Keratinocyte (primary cell): Measurements from ENCODE around the gene AGPAT3. TPM values are rescaled to one million over a fixed set of nuclear protein-coding genes. Genes with fewer than 3 reads are reported as not detected.

ENCODE experiments used
- DNase-seq: peaks from one replicate; pipeline ENCODE4 v3.0.0-alpha.2; 2011; ENCODE audit warnings: low read depth, missing footprints, low spot score
- FAIRE-seq: peaks from 2 replicates; lab custom pipeline; 2011; peaks lifted over from hg19 to GRCh38; lab: Jason Lieb, UNC
- H2AFZ ChIP-seq: 2 replicates; pipeline ENCODE4 v1.6.0; 2012; ENCODE audit warnings: low read length, control low read depth, inconsistent platforms; ENCODE audit not compliant: control insufficient read depth
- H3K27ac ChIP-seq: 2 replicates; pipeline ENCODE4 v1.5.1; 2011; ENCODE audit warnings: low read length; ENCODE audit not compliant: control insufficient read depth, insufficient read depth
- H3K27me3 ChIP-seq: 3 replicates; pipeline ENCODE4 v1.6.0; 2011; ENCODE audit warnings: low read length; ENCODE audit not compliant: control insufficient read depth, insufficient read depth; ENCODE audit errors: extremely low read depth
- H3K36me3 ChIP-seq, 2 experiments: 2 replicates in 1 of 2; 3 replicates in 1 of 2; pipeline ENCODE4 v1.5.1; 2011; ENCODE audit warnings: low read length in 2 of 2, mild to moderate bottlenecking in 1 of 2; ENCODE audit not compliant: control insufficient read depth in 2 of 2, insufficient read depth in 2 of 2; ENCODE audit errors: extremely low read depth in 1 of 2
- H3K4me1 ChIP-seq: 3 replicates; pipeline ENCODE4 v1.5.1; 2011; ENCODE audit warnings: low read length; ENCODE audit not compliant: control insufficient read depth, insufficient read depth; ENCODE audit errors: extremely low read depth
- H3K4me2 ChIP-seq: 3 replicates; pipeline ENCODE4 v1.6.0; 2011; ENCODE audit warnings: low read depth, low read length; ENCODE audit not compliant: control insufficient read depth, insufficient read depth; ENCODE audit errors: extremely low read depth
- H3K4me3 ChIP-seq, 3 experiments: fragments of 200-600 bp in 1 of 3; sonication (generic) in 1 of 3; 2 replicates in 2 of 3; 3 replicates in 1 of 3; pipeline ENCODE4 v1.5.1; 2011 to 2016; ENCODE audit warnings: low read length in 3 of 3, mild to moderate bottlenecking in 3 of 3, control low read depth in 2 of 3, inconsistent platforms in 1 of 3, low read depth in 1 of 3, mixed read lengths in 1 of 3, mixed run types in 1 of 3, moderate library complexity in 1 of 3; ENCODE audit not compliant: control insufficient read depth in 2 of 3, insufficient read depth in 2 of 3; ENCODE audit errors: extremely low read depth in 1 of 3
- H3K79me2 ChIP-seq: 2 replicates; pipeline ENCODE4 v1.6.0; 2012; ENCODE audit warnings: low read length; ENCODE audit not compliant: control insufficient read depth, insufficient read depth
- H3K9ac ChIP-seq: 3 replicates; pipeline ENCODE4 v1.6.0; 2011; ENCODE audit warnings: low read length; ENCODE audit not compliant: control insufficient read depth, insufficient read depth; ENCODE audit errors: extremely low read depth
- H3K9me1 ChIP-seq: 3 replicates; pipeline ENCODE4 v1.6.0; 2011; ENCODE audit warnings: low read length; ENCODE audit not compliant: control insufficient read depth, insufficient read depth; ENCODE audit errors: extremely low read depth
- H3K9me3 ChIP-seq: 2 replicates; pipeline ENCODE4 v1.5.1; 2012; ENCODE audit warnings: low read depth, low read length; ENCODE audit not compliant: control insufficient read depth
- H4K20me1 ChIP-seq: 3 replicates; pipeline ENCODE4 v1.6.0; 2011; ENCODE audit warnings: low read length; ENCODE audit not compliant: control insufficient read depth, insufficient read depth; ENCODE audit errors: extremely low read depth
- EZH2 ChIP-seq: IDR thresholded peaks from one replicate; pipeline ENCODE4 v1.6.1; 2012; ENCODE audit warnings: inconsistent platforms, mild to moderate bottlenecking, low read length, moderate library complexity
- dilution Hi-C: fragments of 300-500 bp; cut with MboI; formaldehyde crosslinking; loops from one replicate; pipeline ENCODE4 v1.7.0; 2020; ENCODE audit warnings: low sequenced_read_pairs; ENCODE audit not compliant: extremely low pct_ligation_motif_present
- polyA plus RNA-seq, 5 experiments: library from polyadenylated mRNA; depleted of rRNA in 3 of 5; stranded (reverse) in 3 of 5; stranded (forward) in 1 of 5; unstranded in 1 of 5; fragments of >200 nt; gene quantifications; 1 replicate in 1 of 5; 2 replicates in 3 of 5; 3 replicates in 1 of 5; pipeline versions ENCODE4 v1.2.1 to v1.2.3, GENCODE V29; 2011 to 2012; ENCODE audit warnings: missing spikeins in 2 of 5, low read depth in 1 of 5, low replicate concordance in 1 of 5
- TF ChIP-seq, protein P1 (sequence below), 3 experiments: IDR thresholded peaks in 1 of 3; conservative IDR thresholded peaks in 1 of 3; optimal IDR thresholded peaks in 1 of 3; 2 replicates in 2 of 3; 3 replicates in 1 of 3; pipeline versions ENCODE3 to v1.5.1; 2011; ENCODE audit warnings: low read length in 3 of 3, mild to moderate bottlenecking in 3 of 3, moderate library complexity in 2 of 3, control low read depth in 1 of 3, inconsistent platforms in 1 of 3; ENCODE audit not compliant: insufficient read depth in 2 of 3; ENCODE audit errors: extremely low read depth in 1 of 3

The AGPAT3 gene
- polyA plus RNA-seq, 1 donor (not counting 4 experiments of a cell fraction or from before 2014, with no cell fraction given), result 21.7 TPM

DNA sequence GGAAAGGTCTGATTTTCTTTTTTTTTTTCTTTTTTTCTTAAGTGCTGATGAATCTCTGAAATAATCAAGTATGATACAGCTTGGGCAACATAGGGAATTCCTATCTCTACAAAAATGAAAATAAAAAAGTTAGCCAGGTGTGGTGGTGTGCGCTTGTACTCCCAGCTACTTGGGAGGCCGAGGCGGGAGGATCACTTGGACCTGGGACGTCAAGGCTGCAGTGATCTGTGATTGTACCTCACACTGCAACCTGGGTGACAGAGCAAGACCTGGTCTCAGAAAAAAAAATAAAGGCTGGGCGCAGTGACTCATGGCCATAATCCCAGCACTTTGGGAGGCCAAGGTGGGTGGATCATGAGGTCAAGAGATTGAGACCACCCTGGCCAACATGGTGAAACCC lies 153.1 kb downstream of the AGPAT3 start:
- peaks cover 22% of the 10 kb centered on the region for H4K20me1 ChIP-seq
- no peak overlapping the region for H3K27ac ChIP-seq
- no peak for DNase-seq

GRCh38 chr21:44018813-44019567 lies 154.0 kb downstream of the AGPAT3 start:
- dilution Hi-C loops, result no loop called here
- H4K20me1 ChIP-seq, result peaks cover 15% of the 10 kb centered on the region
- no peak overlapping the region for H3K4me3 ChIP-seq
- peaks cover 2% of the 10 kb centered on the region for H3K4me1 ChIP-seq
- H3K36me3 ChIP-seq, result no peaks in the 10 kb centered on the region
- no peaks in the 10 kb centered on the region for H3K27me3 ChIP-seq
- H3K9me3 ChIP-seq, result no peaks in the 10 kb centered on the region
- H3K9ac ChIP-seq, result no peak overlapping the region
- H3K79me2 ChIP-seq, result peaks cover 89% of the 10 kb centered on the region
- FAIRE-seq (no peak), DNase-seq (no peak)
- TF ChIP-seq EZH2, result no peak
- TF ChIP-seq, protein P1, sequence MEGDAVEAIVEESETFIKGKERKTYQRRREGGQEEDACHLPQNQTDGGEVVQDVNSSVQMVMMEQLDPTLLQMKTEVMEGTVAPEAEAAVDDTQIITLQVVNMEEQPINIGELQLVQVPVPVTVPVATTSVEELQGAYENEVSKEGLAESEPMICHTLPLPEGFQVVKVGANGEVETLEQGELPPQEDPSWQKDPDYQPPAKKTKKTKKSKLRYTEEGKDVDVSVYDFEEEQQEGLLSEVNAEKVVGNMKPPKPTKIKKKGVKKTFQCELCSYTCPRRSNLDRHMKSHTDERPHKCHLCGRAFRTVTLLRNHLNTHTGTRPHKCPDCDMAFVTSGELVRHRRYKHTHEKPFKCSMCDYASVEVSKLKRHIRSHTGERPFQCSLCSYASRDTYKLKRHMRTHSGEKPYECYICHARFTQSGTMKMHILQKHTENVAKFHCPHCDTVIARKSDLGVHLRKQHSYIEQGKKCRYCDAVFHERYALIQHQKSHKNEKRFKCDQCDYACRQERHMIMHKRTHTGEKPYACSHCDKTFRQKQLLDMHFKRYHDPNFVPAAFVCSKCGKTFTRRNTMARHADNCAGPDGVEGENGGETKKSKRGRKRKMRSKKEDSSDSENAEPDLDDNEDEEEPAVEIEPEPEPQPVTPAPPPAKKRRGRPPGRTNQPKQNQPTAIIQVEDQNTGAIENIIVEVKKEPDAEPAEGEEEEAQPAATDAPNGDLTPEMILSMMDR (optimal IDR thresholded peaks at IDR 0.05 in 1 of 3, IDR thresholded peaks at IDR 0.05 in 1 of 3, conservative IDR thresholded peaks at IDR 0.05 in 1 of 3; ENCODE audit: extremely low read depth in 1 of 3, insufficient read depth in 2 of 3, low read length in 3 of 3), result no peak
- no peak overlapping the region for H2AFZ ChIP-seq
- no peak overlapping the region for H3K4me2 ChIP-seq
- peaks cover 3% of the 10 kb centered on the region for H3K9me1 ChIP-seq
- no peak overlapping the region for H3K27ac ChIP-seq

More for the DNA sequence above, 153.1 kb downstream of the AGPAT3 start:
- no peak overlapping the region for H3K4me3 ChIP-seq
- H3K9ac ChIP-seq, result no peak overlapping the region
- H3K9me3 ChIP-seq, result no peaks in the 10 kb centered on the region
- no peak overlapping the region for H2AFZ ChIP-seq
- H3K4me2 ChIP-seq, result no peak overlapping the region
- no peaks in the 10 kb centered on the region for H3K36me3 ChIP-seq
- peaks cover 89% of the 10 kb centered on the region for H3K79me2 ChIP-seq
- peaks cover 11% of the 10 kb centered on the region for H3K4me1 ChIP-seq
- no peaks in the 10 kb centered on the region for H3K27me3 ChIP-seq
- dilution Hi-C loops, result no loop called here
- H3K9me1 ChIP-seq, result peaks cover 3% of the 10 kb centered on the region
- no peak for FAIRE-seq
- TF ChIP-seq, protein P1 (optimal IDR thresholded peaks at IDR 0.05 in 1 of 3, IDR thresholded peaks at IDR 0.05 in 1 of 3, conservative IDR thresholded peaks at IDR 0.05 in 1 of 3; ENCODE audit: extremely low read depth in 1 of 3, insufficient read depth in 2 of 3, low read length in 3 of 3), result no peak
- TF ChIP-seq EZH2, result no peak
